ENCODE data around the gene SEL1L3. TPM values are rescaled to one million over a fixed set of nuclear protein-coding genes. Genes with fewer than 3 reads are reported as not detected.

The SEL1L3 gene
- total RNA-seq, 8 experiments from 2014 or later = 1.5 to 45.1 (median 3.2) TPM

DNA sequence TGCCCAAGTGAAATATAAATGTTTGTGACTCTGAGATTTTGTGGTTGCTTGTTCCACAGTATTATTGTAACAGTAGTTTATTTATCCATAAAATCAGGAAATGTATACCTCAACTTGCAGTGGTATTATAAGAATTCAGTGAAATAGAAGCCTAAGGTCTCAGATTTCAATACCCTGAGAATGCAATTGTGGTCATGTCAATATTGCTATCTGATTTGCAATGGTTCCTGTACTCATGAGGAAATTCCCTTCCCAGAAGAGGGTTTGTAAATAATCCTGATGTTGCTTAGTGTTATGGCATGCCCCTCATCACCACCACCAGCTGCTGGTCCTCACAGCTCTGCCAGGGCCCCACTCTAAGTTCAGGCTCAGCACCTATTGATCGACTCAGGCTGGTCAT is 139.4 kb downstream of the SEL1L3 start:
- in situ Hi-C loops (cut with MboI; ENCODE audit: low pct_unique_long_range_greater_than_20kb in 2 of 9, low sequenced_read_pairs in 9 of 9, unreplicated experiment in 9 of 9) = no loop called here
- H3K4me1 ChIP-seq (replicated peaks in 1 of 2) = no peaks in the 10 kb centered on the region
- 80 to 86% methylated on average over 1 of the region's 1 CpG; no CpG with 5 or more reads in 8 of the 10 experiments for WGBS, 10 experiments
- H3K4me3 ChIP-seq = no peak overlapping the region
- no peak overlapping the region for H3K27ac ChIP-seq
- ATAC-seq (replicated peaks in 6 of 8) = peak in 3 of 8 experiments; percentile 36 to 74 (median 58)

DNA sequence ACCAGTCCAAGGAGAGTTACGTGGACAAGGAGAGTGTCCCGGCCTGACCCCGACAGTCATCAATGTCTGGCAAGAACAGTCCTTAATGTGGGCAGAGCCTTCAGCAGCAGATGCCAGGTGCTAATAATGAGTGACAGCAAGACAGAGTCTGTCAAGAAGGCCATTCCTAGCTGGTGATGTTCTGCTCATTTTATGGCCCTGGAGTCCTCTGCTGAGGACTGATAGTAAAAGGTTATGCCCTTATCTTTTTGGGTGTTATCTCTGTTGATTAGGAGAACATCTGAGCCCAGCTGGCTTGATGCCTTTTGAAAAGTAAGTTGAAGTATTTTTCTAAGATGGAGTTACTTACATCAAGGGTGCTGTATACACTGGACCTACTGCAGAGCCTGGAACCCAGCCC is 139.8 kb downstream of the SEL1L3 start:
- WGBS, 10 experiments = 16 to 100% (median 90%) methylated on average over 2 to 3 of the region's 3 CpGs; no CpG with 5 or more reads in 7 of the 10 experiments
- no peak overlapping the region for H3K27ac ChIP-seq
- no peak overlapping the region for H3K4me3 ChIP-seq
- in situ Hi-C loops (cut with MboI; ENCODE audit: low pct_unique_long_range_greater_than_20kb in 2 of 9, low sequenced_read_pairs in 9 of 9, unreplicated experiment in 9 of 9) = no loop called here
- ATAC-seq (replicated peaks in 6 of 8) = no peak
- no peaks in the 10 kb centered on the region for H3K4me1 ChIP-seq (replicated peaks in 1 of 2)

GRCh38 chr4:25713812-25714211 is 149.0 kb downstream of the SEL1L3 start:
- no peak overlapping the region for H3K4me3 ChIP-seq
- ATAC-seq (replicated peaks in 6 of 8) = no peak
- in situ Hi-C loops (cut with MboI; ENCODE audit: low pct_unique_long_range_greater_than_20kb in 2 of 9, low sequenced_read_pairs in 9 of 9, unreplicated experiment in 9 of 9) = no loop called here
- WGBS, 10 experiments = 38 to 100% (median 94%) methylated on average over 1 to 4 of the region's 4 CpGs; no CpG with 5 or more reads in 1 of the 10 experiments
- H3K27ac ChIP-seq = no peak overlapping the region
- H3K4me1 ChIP-seq (replicated peaks in 1 of 2) = no peaks in the 10 kb centered on the region

GRCh38 chr4:25712611-25713010 is 150.2 kb downstream of the SEL1L3 start:
- in situ Hi-C loops (cut with MboI; ENCODE audit: low pct_unique_long_range_greater_than_20kb in 2 of 9, low sequenced_read_pairs in 9 of 9, unreplicated experiment in 9 of 9) = no loop called here

DNA sequence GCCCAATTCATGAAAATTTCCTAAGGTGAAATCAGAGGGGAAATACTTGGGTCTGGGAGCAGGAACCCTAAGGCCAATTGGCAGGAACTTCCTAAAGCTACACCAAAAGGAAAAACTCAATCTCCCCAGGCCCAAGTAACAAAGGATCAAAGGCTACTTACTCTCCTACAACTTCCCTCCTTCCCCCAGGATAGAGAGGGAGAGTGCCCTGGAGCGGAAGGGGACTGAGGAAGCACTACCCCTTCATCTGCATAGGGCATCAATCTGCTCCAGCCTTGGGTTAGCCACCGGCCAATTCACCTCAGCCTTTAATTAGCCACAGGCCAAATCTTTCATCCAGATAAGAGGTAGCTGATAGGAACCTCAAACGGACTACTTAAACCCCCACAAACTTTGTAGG is 152.2 kb downstream of the SEL1L3 start:
- ATAC-seq (replicated peaks in 6 of 8) = no peak
- Histone ChIP-seq H3K4me3 (no peak overlapping the region), H3K27ac (no peak overlapping the region), H3K4me1 (replicated peaks in 1 of 2) (no peaks in the 10 kb centered on the region)
- 43 to 100% (median 85%) methylated on average over 1 to 2 of the region's 3 CpGs; no CpG with 5 or more reads in 3 of the 10 experiments for WGBS, 10 experiments
- in situ Hi-C loops (cut with MboI; ENCODE audit: low pct_unique_long_range_greater_than_20kb in 2 of 9, low sequenced_read_pairs in 9 of 9, unreplicated experiment in 9 of 9) = no loop called here

More at GRCh38 chr4:25712611-25713010, 150.2 kb downstream of the SEL1L3 start:
- 18 to 100% (median 90%) methylated on average over 1 to 2 of the region's 2 CpGs; no CpG with 5 or more reads in 1 of the 10 experiments for WGBS, 10 experiments
- ATAC-seq (replicated peaks in 6 of 8) = no peak
- Histone ChIP-seq H3K4me1 (replicated peaks in 1 of 2) (no peaks in the 10 kb centered on the region), H3K27ac (no peak overlapping the region), H3K4me3 (no peak overlapping the region)

- Histone ChIP-seq H3K4me1 (replicated peaks in 1 of 2) (no peaks in the 10 kb centered on the region), H3K27ac (no peak overlapping the region), H3K4me3 (no peak overlapping the region)
- in situ Hi-C loops (cut with MboI; ENCODE audit: low pct_unique_long_range_greater_than_20kb in 2 of 9, low sequenced_read_pairs in 9 of 9, unreplicated experiment in 9 of 9) = no loop called here
- ATAC-seq (replicated peaks in 6 of 8) = peak in 1 of 8 experiments; percentile 5
- 0 to 100% (median 69%) methylated on average over 1 to 2 of the region's 2 CpGs; no CpG with 5 or more reads in 2 of the 10 experiments for WGBS, 10 experiments
Observed at GRCh38 chr4:25704516-25704915, 158.3 kb downstream of the SEL1L3 start.

GRCh38 chr4:25703731-25704388 is 158.9 kb downstream of the SEL1L3 start:
- WGBS, 10 experiments = 0 to 100% (median 83%) methylated on average over 1 to 3 of the region's 3 CpGs; no CpG with 5 or more reads in 3 of the 10 experiments
- in situ Hi-C loops (cut with MboI; ENCODE audit: low pct_unique_long_range_greater_than_20kb in 2 of 9, low sequenced_read_pairs in 9 of 9, unreplicated experiment in 9 of 9) = no loop called here
- ATAC-seq (replicated peaks in 6 of 8) = peak in 4 of 8 experiments; percentile 57 to 74 (median 64)
- no peak overlapping the region for H3K4me3 ChIP-seq
- no peaks in the 10 kb centered on the region for H3K4me1 ChIP-seq (replicated peaks in 1 of 2)
- no peak overlapping the region for H3K27ac ChIP-seq

- 13 to 91% (median 52%) methylated on average over 1 to 4 of the region's 5 CpGs; no CpG with 5 or more reads in 4 of the 10 experiments for WGBS, 10 experiments
- ATAC-seq (replicated peaks in 6 of 8) = peak in 3 of 8 experiments; percentile 44 to 68 (median 63)
Observed at GRCh38 chr4:25702848-25703247, 159.9 kb downstream of the SEL1L3 start.

GRCh38 chr4:25700661-25701060 is 162.1 kb downstream of the SEL1L3 start:
- 67 to 93% (median 92%) methylated on average over 1 to 3 of the region's 4 CpGs; no CpG with 5 or more reads in 6 of the 10 experiments for WGBS, 10 experiments
- in situ Hi-C loops (cut with MboI; ENCODE audit: low pct_unique_long_range_greater_than_20kb in 2 of 9, low sequenced_read_pairs in 9 of 9, unreplicated experiment in 9 of 9) = no loop called here
- peak in 3 of 8 experiments; percentile 41 to 72 (median 69) for ATAC-seq (replicated peaks in 6 of 8)
- Histone ChIP-seq H3K27ac (no peak overlapping the region), H3K4me1 (replicated peaks in 1 of 2) (no peaks in the 10 kb centered on the region), H3K4me3 (no peak overlapping the region)

More at GRCh38 chr4:25702848-25703247, 159.9 kb downstream of the SEL1L3 start:
- in situ Hi-C loops (cut with MboI; ENCODE audit: low pct_unique_long_range_greater_than_20kb in 2 of 9, low sequenced_read_pairs in 9 of 9, unreplicated experiment in 9 of 9) = no loop called here
- Histone ChIP-seq H3K4me3 (no peak overlapping the region), H3K27ac (no peak overlapping the region), H3K4me1 (replicated peaks in 1 of 2) (no peaks in the 10 kb centered on the region)

- Histone ChIP-seq H3K27ac (no peak overlapping the region), H3K4me3 (no peak overlapping the region), H3K4me1 (replicated peaks in 1 of 2) (no peaks in the 10 kb centered on the region)
- whole genome bisulfite sequencing, 10 experiments = 6 to 100% (median 80%) methylated on average over 1 to 4 of the region's 5 CpGs
- in situ Hi-C loops (cut with MboI; ENCODE audit: low pct_unique_long_range_greater_than_20kb in 2 of 9, low sequenced_read_pairs in 9 of 9, unreplicated experiment in 9 of 9) = no loop called here
- no peak for ATAC-seq (replicated peaks in 6 of 8)
Observed at GRCh38 chr4:25697516-25697915, 165.3 kb downstream of the SEL1L3 start.

Other genes with a start within 250 kb of the SEL1L3 start
- under 1 TPM; 0.05 to 0.66 (median 0.10) TPM for gene SLC34A2, start 207.1 kb downstream of the SEL1L3 start, total RNA-seq
- gene SMIM20, start 51.2 kb upstream of the SEL1L3 start, total RNA-seq = 10 to 100 TPM; 26.8 to 62.5 (median 34.5) TPM

Data from motor neuron (in vitro differentiated cells).